Thyroid gland (tissue), 4 donors: ENCODE measurements around the gene KLHDC8A. TPM values are rescaled to one million over a fixed set of nuclear protein-coding genes. Genes with fewer than 3 reads are reported as not detected.
A peak's percentile ranks its signal among the peaks of the same experiment; 100 is the strongest.
"Not testable (repeated sequence)": the region's sequence is repeated elsewhere in the genome, so short reads cannot be mapped to it uniquely, and the experiment has no call there.

Experiments used
- DNase-seq, 2 donors: peaks; one replicate each; pipeline ENCODE4 v3.0.0-alpha.2; 2019
- H3K27ac ChIP-seq, 3 donors: fragments of 200-600 bp; sonication (generic); 1 replicate in 2 of 3; 2 replicates in 1 of 3; pipeline ENCODE4 v1.5.1; 2016 to 2019; ENCODE audit warnings: mild to moderate bottlenecking in 1 of 3, moderate library complexity in 1 of 3
- H3K27me3 ChIP-seq: fragments of 200-600 bp; sonication (generic); one replicate; pipeline ENCODE4 v1.5.1; 2019
- H3K36me3 ChIP-seq, 2 donors: fragments of 200-600 bp; sonication (generic); one replicate each; pipeline ENCODE4 v1.5.1; 2016 to 2019
- H3K4me1 ChIP-seq, 2 donors: fragments of 200-600 bp; sonication (generic); one replicate each; pipeline ENCODE4 v1.5.1; 2017 to 2019
- H3K4me3 ChIP-seq, 3 donors: fragments of 200-600 bp; sonication (generic); replicated peaks in 1 of 3; 1 replicate in 2 of 3; 2 replicates in 1 of 3; pipeline ENCODE4 v1.5.1; 2016; ENCODE audit warnings: mild to moderate bottlenecking in 1 of 3
- H3K9me3 ChIP-seq: fragments of 200-600 bp; sonication (generic); one replicate; pipeline ENCODE4 v1.5.1; 2017
- POLR2A ChIP-seq, 2 donors: fragments of 450-650 bp; IDR thresholded peaks; one replicate each; pipeline ENCODE4 v1.6.1; 2017; ENCODE audit warnings: antibody characterized with exemption in 2 of 2, mild to moderate bottlenecking in 2 of 2, moderate library complexity in 1 of 2
- WGBS, 2 donors: methylation state at CpG; one replicate each; pipeline ENCODE4 v1.1.5; 2017; 5-methylcytosine and 5-hydroxymethylcytosine counted together
- intact Hi-C: fragments of 100-400 bp; cut with DNase I; formaldehyde crosslinking; loops from one replicate; pipeline ENCODE4 v1.15.1; 2023
- total RNA-seq, 4 donors: library from RNA; depleted of rRNA; stranded (reverse); fragments of >200 nt; gene quantifications; one replicate each; pipeline ENCODE4 v1.2.3, GENCODE V29; 2016
- TF ChIP-seq, protein P1 (sequence below), 6 experiments: fragments of 200-600 bp in 3 of 6; fragments of 450-650 bp in 3 of 6; sonication (generic) in 3 of 6; IDR thresholded peaks; one replicate each; pipeline ENCODE4 v1.5.1; 2016 to 2019; ENCODE audit warnings: antibody characterized with exemption in 6 of 6, mild to moderate bottlenecking in 2 of 6, inconsistent platforms in 1 of 6, moderate library complexity in 1 of 6

Gene KLHDC8A, protein sequence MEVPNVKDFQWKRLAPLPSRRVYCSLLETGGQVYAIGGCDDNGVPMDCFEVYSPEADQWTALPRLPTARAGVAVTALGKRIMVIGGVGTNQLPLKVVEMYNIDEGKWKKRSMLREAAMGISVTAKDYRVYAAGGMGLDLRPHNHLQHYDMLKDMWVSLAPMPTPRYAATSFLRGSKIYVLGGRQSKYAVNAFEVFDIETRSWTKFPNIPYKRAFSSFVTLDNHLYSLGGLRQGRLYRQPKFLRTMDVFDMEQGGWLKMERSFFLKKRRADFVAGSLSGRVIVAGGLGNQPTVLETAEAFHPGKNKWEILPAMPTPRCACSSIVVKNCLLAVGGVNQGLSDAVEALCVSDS
- total RNA-seq = 1 to 10 TPM; 1.1 to 2.0 (median 1.5) TPM

DNA sequence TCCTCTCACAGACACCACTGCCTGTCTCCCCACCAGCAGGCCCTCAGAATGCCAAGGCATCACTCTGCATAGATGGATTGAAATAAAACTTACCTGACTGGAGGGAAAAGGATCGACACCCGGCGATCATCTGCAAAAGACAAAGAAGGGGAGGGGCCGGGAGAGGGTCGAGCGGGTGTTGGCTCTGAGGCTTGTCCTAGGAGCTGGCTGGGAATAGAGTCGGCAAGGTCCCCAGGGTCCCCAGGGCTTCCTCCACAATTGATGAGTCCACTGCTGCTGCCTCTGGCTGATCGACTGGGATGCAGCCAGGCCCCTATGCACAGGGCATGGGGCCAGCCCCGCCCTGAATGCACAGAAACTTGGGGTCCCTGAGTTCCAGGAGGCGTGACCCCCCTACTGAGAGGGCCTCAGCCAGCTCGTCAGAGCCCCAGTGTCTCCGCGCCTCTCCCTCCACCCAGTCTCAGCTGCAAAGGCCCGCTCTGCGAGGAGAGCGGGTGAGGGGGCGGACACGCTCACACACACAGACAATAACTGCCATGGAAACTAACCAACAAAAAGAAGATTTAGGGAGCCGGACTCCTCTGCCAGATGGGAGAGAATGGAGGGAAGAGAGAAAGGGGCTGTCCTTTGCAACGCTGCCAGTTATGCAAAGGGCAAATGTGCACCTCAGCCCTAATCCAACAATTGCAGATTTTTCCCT, at the start of gene KLHDC8A:
Gene KLHDC8A (minus strand): TSS at position 483 of the 700 bp plus-strand sequence. CDS start 13,318 bp downstream, outside the sequence.
- H3K9me3 ChIP-seq = no peaks in the 10 kb centered on the region
- no peak within 1 kb of the TSS for H3K27ac ChIP-seq
- H3K4me3 ChIP-seq = no peak within 1 kb of the TSS
- 66 to 76% methylated on average over 18 to 20 of the region's 20 CpGs for WGBS, 2 donors
- H3K36me3 ChIP-seq = no peaks in the 10 kb centered on the region
- peaks cover 8 to 11% of the 10 kb centered on the region in 2 donors for H3K4me1 ChIP-seq
- DNase-seq = no peak
- intact Hi-C loops = no loop called here
- TF ChIP-seq POLR2A (IDR thresholded peaks at IDR 0.05) = no peak
- TF ChIP-seq, protein P1, sequence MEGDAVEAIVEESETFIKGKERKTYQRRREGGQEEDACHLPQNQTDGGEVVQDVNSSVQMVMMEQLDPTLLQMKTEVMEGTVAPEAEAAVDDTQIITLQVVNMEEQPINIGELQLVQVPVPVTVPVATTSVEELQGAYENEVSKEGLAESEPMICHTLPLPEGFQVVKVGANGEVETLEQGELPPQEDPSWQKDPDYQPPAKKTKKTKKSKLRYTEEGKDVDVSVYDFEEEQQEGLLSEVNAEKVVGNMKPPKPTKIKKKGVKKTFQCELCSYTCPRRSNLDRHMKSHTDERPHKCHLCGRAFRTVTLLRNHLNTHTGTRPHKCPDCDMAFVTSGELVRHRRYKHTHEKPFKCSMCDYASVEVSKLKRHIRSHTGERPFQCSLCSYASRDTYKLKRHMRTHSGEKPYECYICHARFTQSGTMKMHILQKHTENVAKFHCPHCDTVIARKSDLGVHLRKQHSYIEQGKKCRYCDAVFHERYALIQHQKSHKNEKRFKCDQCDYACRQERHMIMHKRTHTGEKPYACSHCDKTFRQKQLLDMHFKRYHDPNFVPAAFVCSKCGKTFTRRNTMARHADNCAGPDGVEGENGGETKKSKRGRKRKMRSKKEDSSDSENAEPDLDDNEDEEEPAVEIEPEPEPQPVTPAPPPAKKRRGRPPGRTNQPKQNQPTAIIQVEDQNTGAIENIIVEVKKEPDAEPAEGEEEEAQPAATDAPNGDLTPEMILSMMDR (IDR thresholded peaks at IDR 0.05) = no peak
- H3K27me3 ChIP-seq = no peaks in the 10 kb centered on the region

DNA sequence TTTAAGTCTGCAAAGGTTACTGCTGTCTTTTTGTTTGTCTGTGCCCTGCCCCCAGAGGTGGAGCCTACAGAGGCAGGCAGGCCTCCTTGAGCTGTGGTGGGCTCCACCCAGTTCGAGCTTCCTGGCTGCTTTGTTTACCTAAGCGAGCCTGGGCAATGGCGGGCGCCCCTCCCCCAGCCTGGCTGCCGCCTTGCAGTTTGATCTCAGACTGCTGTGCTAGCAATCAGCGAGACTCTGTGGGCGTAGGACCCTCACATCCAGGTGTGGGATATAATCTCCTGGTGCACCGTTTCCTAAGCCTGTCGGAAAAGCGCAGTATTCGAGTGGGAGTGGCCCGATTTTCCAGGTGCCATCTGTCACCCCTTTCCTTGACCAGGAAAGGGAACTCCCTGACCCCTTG, 49.5 kb upstream of the KLHDC8A start:
- 60 to 94% methylated on average over 2 to 8 of the region's 12 CpGs for WGBS, 2 donors
- H3K27me3 ChIP-seq, H3K27ac ChIP-seq, H3K4me1 ChIP-seq, DNase-seq, H3K36me3 ChIP-seq, intact Hi-C loops, H3K9me3 ChIP-seq, H3K4me3 ChIP-seq: not testable (repeated sequence)

DNA sequence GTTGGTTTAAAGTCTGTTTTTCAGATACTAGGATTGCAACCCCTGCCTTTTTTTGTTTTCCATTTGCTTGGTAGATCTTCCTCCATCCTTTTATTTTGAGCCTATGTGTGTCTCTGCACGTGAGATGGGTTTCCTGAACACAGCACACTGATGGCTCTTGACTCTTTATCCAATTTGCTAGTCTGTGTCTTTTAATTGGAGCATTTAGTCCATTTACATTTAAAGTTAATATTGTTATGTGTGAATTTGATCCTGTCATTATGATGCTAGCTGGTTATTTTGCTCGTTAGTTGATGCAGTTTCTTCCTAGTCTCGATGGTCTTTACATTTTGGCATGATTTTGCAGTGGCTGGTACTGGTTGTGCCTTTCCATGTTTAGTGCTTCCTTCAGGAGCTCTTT, 47.8 kb upstream of the KLHDC8A start:
- H3K27ac ChIP-seq, intact Hi-C loops, H3K36me3 ChIP-seq, H3K4me3 ChIP-seq, DNase-seq, H3K27me3 ChIP-seq, H3K9me3 ChIP-seq, H3K4me1 ChIP-seq: not testable (repeated sequence)
- 76 to 95% methylated on average over 3 of the region's 3 CpGs for WGBS, 2 donors

DNA sequence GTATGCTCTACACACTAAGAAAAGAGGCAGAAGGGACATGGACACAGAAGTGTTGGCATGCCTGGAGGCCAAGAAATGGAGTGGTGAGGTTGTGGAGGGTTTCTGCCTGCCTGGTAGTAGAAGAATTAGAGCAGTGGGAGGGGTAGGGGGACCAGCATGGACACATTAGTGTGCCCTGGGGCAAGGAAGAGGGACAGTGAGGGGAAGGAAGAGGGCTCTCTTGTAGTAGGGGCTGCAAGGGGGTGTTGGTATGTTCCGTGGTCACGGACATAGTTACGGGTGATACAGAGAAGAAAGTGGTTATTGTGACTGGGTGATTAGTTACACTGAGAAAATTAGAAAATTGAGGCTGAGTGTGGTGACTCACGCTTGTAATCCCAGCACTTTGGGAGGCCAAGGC, 41.9 kb upstream of the KLHDC8A start:
- TF ChIP-seq, protein P1 (IDR thresholded peaks at IDR 0.05) = no peak
- TF ChIP-seq POLR2A (IDR thresholded peaks at IDR 0.05) = no peak
- intact Hi-C loops = loop anchor here (5.0 kb wide), 1 partner anchor 89 kb away; no protein-coding TSS in a partner anchor
- Histone ChIP-seq H3K27ac (no peak overlapping the region), H3K9me3 (no peaks in the 10 kb centered on the region), H3K36me3 (no peaks in the 10 kb centered on the region), H3K4me3 (no peak overlapping the region), H3K27me3 (no peaks in the 10 kb centered on the region), H3K4me1 (no peaks in the 10 kb centered on the region)
- no peak for DNase-seq
- 87 to 88% methylated on average over 4 of the region's 4 CpGs for whole genome bisulfite sequencing, 2 donors

DNA sequence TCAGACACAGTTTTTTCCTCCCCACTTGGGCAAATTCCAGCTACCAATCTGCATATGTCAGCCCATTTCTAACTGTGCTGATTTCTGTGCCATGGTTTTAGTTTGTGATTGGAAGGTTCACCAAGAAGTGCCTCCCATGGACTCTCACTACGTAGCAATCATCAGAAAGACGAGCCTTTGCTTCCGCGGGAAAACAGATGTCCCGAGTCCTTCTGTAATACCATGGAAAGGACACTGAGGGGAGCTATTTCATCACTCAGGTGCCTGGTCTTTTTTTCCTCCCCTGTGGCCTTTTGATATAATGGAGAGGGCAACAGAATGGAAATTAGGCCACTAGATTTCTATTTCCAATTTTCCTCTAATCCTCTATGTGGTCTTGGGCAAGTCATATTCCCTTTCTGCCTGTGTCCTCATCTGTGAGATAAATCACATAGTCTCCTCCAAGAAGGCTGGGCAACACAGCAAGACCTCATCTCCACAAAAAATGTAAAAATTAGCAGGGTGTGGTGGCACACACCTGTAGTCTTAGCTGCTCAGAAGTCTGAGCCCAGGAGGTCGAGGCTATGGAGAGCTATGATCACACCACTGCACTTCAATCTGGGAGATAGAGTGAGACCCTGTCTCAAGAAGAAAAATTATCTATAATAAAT, 40.4 kb upstream of the KLHDC8A start:
- intact Hi-C loops = loop anchor here (5.0 kb wide), 1 partner anchor 90 kb away; no protein-coding TSS in a partner anchor

More for the DNA sequence above, 40.4 kb upstream of the KLHDC8A start:
- 3 to 7% methylated on average over 6 of the region's 6 CpGs for WGBS, 2 donors
- H3K27me3 ChIP-seq = no peaks in the 10 kb centered on the region
- H3K36me3 ChIP-seq = no peaks in the 10 kb centered on the region
- no peak overlapping the region for H3K27ac ChIP-seq
- no peaks in the 10 kb centered on the region for H3K4me1 ChIP-seq
- peak; percentile 20 to 29 for DNase-seq
- H3K4me3 ChIP-seq = no peak overlapping the region
- no peak for TF ChIP-seq POLR2A (IDR thresholded peaks at IDR 0.05)
- TF ChIP-seq, protein P1 (IDR thresholded peaks at IDR 0.05) = peak; percentile 27 to 95 (median 84)
- no peaks in the 10 kb centered on the region for H3K9me3 ChIP-seq
